HUES64 (cell line): ENCODE data around the gene LDHAL6B.
A peak's percentile ranks its signal among the peaks of the same experiment; 100 is the strongest.

ENCODE experiments used
- H3K27ac ChIP-seq: 2 replicates; pipeline ENCODE4 v1.7.0; 2013; ENCODE audit warnings: low read depth, low read length, inconsistent platforms
- H3K27me3 ChIP-seq: 2 replicates; pipeline ENCODE4 v1.6.1; 2013; ENCODE audit warnings: mild to moderate bottlenecking, low read length; ENCODE audit not compliant: insufficient read depth
- H3K36me3 ChIP-seq: 2 replicates; pipeline ENCODE4 v1.6.1; 2013; ENCODE audit warnings: mild to moderate bottlenecking, low read length; ENCODE audit not compliant: insufficient read depth
- H3K4me1 ChIP-seq: 2 replicates; pipeline ENCODE4 v1.6.1; 2013; ENCODE audit warnings: mild to moderate bottlenecking, low read length, moderate library complexity; ENCODE audit not compliant: insufficient read depth
- H3K4me3 ChIP-seq: 2 replicates; pipeline ENCODE4 v1.5.1; 2013; ENCODE audit warnings: mild to moderate bottlenecking, low read length, moderate library complexity
- H3K9ac ChIP-seq: 2 replicates; pipeline ENCODE4 v1.6.1; 2013; ENCODE audit warnings: mild to moderate bottlenecking, low read depth, low read length
- H3K9me3 ChIP-seq: 2 replicates; pipeline ENCODE4 v1.6.1; 2013; ENCODE audit warnings: low read depth, low read length; ENCODE audit not compliant: insufficient read depth
- WGBS: fragments of 150-250, 120-280 bp; methylation state at CpG from one replicate; pipeline ENCODE4 v1.1.7; 2013; ENCODE audit warnings: missing lambda C conversion rate; 5-methylcytosine and 5-hydroxymethylcytosine counted together

The LDHAL6B gene

GRCh38 chr15:59222906-59223550, 16.4 kb downstream of the LDHAL6B start:
- Histone ChIP-seq H3K9ac (no peak overlapping the region), H3K27ac (no peak overlapping the region), H3K27me3 (no peaks in the 10 kb centered on the region), H3K4me3 (no peak overlapping the region), H3K36me3 (peaks cover 79% of the 10 kb centered on the region), H3K9me3 (no peaks in the 10 kb centered on the region), H3K4me1 (no peaks in the 10 kb centered on the region)
- 92% methylated on average over 11 of the region's 11 CpGs for WGBS

GRCh38 chr15:59223736-59224135, 17.1 kb downstream of the LDHAL6B start:
- Histone ChIP-seq H3K9ac (no peak overlapping the region), H3K4me1 (no peaks in the 10 kb centered on the region), H3K27me3 (no peaks in the 10 kb centered on the region), H3K36me3 (peaks cover 72% of the 10 kb centered on the region), H3K4me3 (no peak overlapping the region), H3K9me3 (no peaks in the 10 kb centered on the region), H3K27ac (no peak overlapping the region)
- WGBS: 91% methylated on average over 3 of the region's 3 CpGs

- Histone ChIP-seq H3K4me3 (no peak overlapping the region), H3K27ac (no peak overlapping the region), H3K27me3 (no peaks in the 10 kb centered on the region), H3K36me3 (peaks cover 65% of the 10 kb centered on the region), H3K9me3 (no peaks in the 10 kb centered on the region), H3K9ac (no peak overlapping the region), H3K4me1 (no peaks in the 10 kb centered on the region)
- WGBS: 94% methylated on average over 7 of the region's 7 CpGs
Observed at GRCh38 chr15:59224474-59224873, 17.8 kb downstream of the LDHAL6B start.

GRCh38 chr15:59227021-59227420, 20.4 kb downstream of the LDHAL6B start:
- H3K4me1 ChIP-seq: no peaks in the 10 kb centered on the region

GRCh38 chr15:59229015-59229414, 22.4 kb downstream of the LDHAL6B start:
- H3K9ac ChIP-seq: no peak overlapping the region
- peaks cover 30% of the 10 kb centered on the region; the same call in 1 of the 2 replicates for H3K36me3 ChIP-seq
- H3K27me3 ChIP-seq: no peaks in the 10 kb centered on the region
- H3K27ac ChIP-seq: no peak overlapping the region
- no peak overlapping the region for H3K4me3 ChIP-seq
- H3K4me1 ChIP-seq: no peaks in the 10 kb centered on the region
- WGBS: 91% methylated on average over 4 of the region's 4 CpGs
- H3K9me3 ChIP-seq: no peaks in the 10 kb centered on the region

More at GRCh38 chr15:59227021-59227420, 20.4 kb downstream of the LDHAL6B start:
- Histone ChIP-seq H3K27ac (no peak overlapping the region), H3K27me3 (no peaks in the 10 kb centered on the region), H3K36me3 (peaks cover 49% of the 10 kb centered on the region), H3K9ac (no peak overlapping the region), H3K4me3 (no peak overlapping the region), H3K9me3 (no peaks in the 10 kb centered on the region)
- 92% methylated on average over 4 of the region's 4 CpGs for WGBS

GRCh38 chr15:59229453-59229852, 22.8 kb downstream of the LDHAL6B start:
- WGBS: 76% methylated on average over 2 of the region's 3 CpGs
- no peaks in the 10 kb centered on the region for H3K27me3 ChIP-seq
- no peak overlapping the region for H3K27ac ChIP-seq
- H3K36me3 ChIP-seq: peaks cover 26% of the 10 kb centered on the region; the same call in 1 of the 2 replicates
- no peak overlapping the region for H3K4me3 ChIP-seq
- H3K9ac ChIP-seq: no peak overlapping the region
- H3K4me1 ChIP-seq: no peaks in the 10 kb centered on the region
- H3K9me3 ChIP-seq: no peaks in the 10 kb centered on the region

- no peaks in the 10 kb centered on the region for H3K27me3 ChIP-seq
- H3K36me3 ChIP-seq: peaks cover 16% of the 10 kb centered on the region; the same call in 1 of the 2 replicates
- no peaks in the 10 kb centered on the region for H3K9me3 ChIP-seq
- H3K27ac ChIP-seq: no peak overlapping the region
- no peak overlapping the region for H3K9ac ChIP-seq
- no peak overlapping the region for H3K4me3 ChIP-seq
- H3K4me1 ChIP-seq: no peaks in the 10 kb centered on the region
- 100% methylated on average over 2 of the region's 2 CpGs for WGBS
Observed at GRCh38 chr15:59230531-59231055, 23.9 kb downstream of the LDHAL6B start.

GRCh38 chr15:59232476-59232875, 25.8 kb downstream of the LDHAL6B start:
- H3K27me3 ChIP-seq: no peaks in the 10 kb centered on the region
- H3K9ac ChIP-seq: no peak overlapping the region
- H3K36me3 ChIP-seq: peaks cover 5% of the 10 kb centered on the region; the same call in 1 of the 2 replicates
- no peak overlapping the region for H3K4me3 ChIP-seq
- WGBS: 100% methylated on average over 1 of the region's 1 CpG
- H3K27ac ChIP-seq: no peak overlapping the region
- peaks cover 10% of the 10 kb centered on the region for H3K4me1 ChIP-seq
- no peaks in the 10 kb centered on the region for H3K9me3 ChIP-seq

- no peaks in the 10 kb centered on the region for H3K9me3 ChIP-seq
- no peak overlapping the region for H3K9ac ChIP-seq
- no peaks in the 10 kb centered on the region for H3K27me3 ChIP-seq
- H3K36me3 ChIP-seq: peaks cover 3% of the 10 kb centered on the region; the same call in 1 of the 2 replicates
- no peak overlapping the region for H3K4me3 ChIP-seq
- no peak overlapping the region for H3K27ac ChIP-seq
- WGBS: 82% methylated on average over 1 of the region's 1 CpG
- peaks cover 18% of the 10 kb centered on the region for H3K4me1 ChIP-seq
Observed at GRCh38 chr15:59236394-59236793, 29.8 kb downstream of the LDHAL6B start.

GRCh38 chr15:59237119-59237855, 30.6 kb downstream of the LDHAL6B start:
- 0 out of 2 replicates have a peak overlapping the region, but pooled peaks have one; percentile 18 for H3K27ac ChIP-seq
- peaks cover 18% of the 10 kb centered on the region for H3K4me1 ChIP-seq
- 96% methylated on average over 7 of the region's 8 CpGs for WGBS
- no peaks in the 10 kb centered on the region for H3K27me3 ChIP-seq
- H3K9me3 ChIP-seq: no peaks in the 10 kb centered on the region
- H3K4me3 ChIP-seq: no peak overlapping the region
- no peak overlapping the region for H3K9ac ChIP-seq
- H3K36me3 ChIP-seq: 0 out of 2 replicates have a peak, but pooled peaks cover 1% of the 10 kb centered on the region

GRCh38 chr15:59237924-59238331, 31.3 kb downstream of the LDHAL6B start:
- WGBS: 84% methylated on average over 5 of the region's 5 CpGs
- peaks cover 18% of the 10 kb centered on the region for H3K4me1 ChIP-seq
- H3K36me3 ChIP-seq: 0 out of 2 replicates have a peak, but pooled peaks cover 7% of the 10 kb centered on the region
- no peaks in the 10 kb centered on the region for H3K9me3 ChIP-seq
- no peaks in the 10 kb centered on the region for H3K27me3 ChIP-seq
- H3K4me3 ChIP-seq: no peak overlapping the region
- H3K27ac ChIP-seq: no peak overlapping the region
- no peak overlapping the region for H3K9ac ChIP-seq
